Adipocyte (in vitro differentiated cells): ENCODE results near the gene SIRT7.

Experiments used
- DNase-seq: peaks from one replicate; pipeline ENCODE4 v3.0.0-alpha.2; 2015; ENCODE audit warnings: low read depth
- H3K27me3 ChIP-seq: replicated peaks from 2 replicates; pipeline ENCODE4 v1.7.0; 2013; ENCODE audit warnings: mild to moderate bottlenecking, low read length, moderate library complexity; ENCODE audit not compliant: control insufficient read depth, insufficient read depth
- H3K36me3 ChIP-seq: 2 replicates; pipeline ENCODE4 v1.7.0; 2013; ENCODE audit warnings: low read length, mild to moderate bottlenecking, moderate library complexity; ENCODE audit not compliant: control insufficient read depth, insufficient read depth, severe bottlenecking
- H3K4me1 ChIP-seq: 2 replicates; pipeline ENCODE4 v1.7.0; 2013; ENCODE audit warnings: mild to moderate bottlenecking, low read length, moderate library complexity; ENCODE audit not compliant: control insufficient read depth, insufficient read depth
- H3K4me3 ChIP-seq: 2 replicates; pipeline ENCODE4 v1.7.0; 2013; ENCODE audit warnings: mild to moderate bottlenecking, low read length, moderate library complexity
- H3K9ac ChIP-seq: 2 replicates; pipeline ENCODE4 v1.7.0; 2013; ENCODE audit warnings: mild to moderate bottlenecking, low read length, moderate library complexity
- H3K9me3 ChIP-seq: 2 replicates; pipeline ENCODE4 v1.7.0; 2013; ENCODE audit warnings: mild to moderate bottlenecking, low read length, moderate library complexity; ENCODE audit not compliant: control insufficient read depth

SIRT7 gene

DNA sequence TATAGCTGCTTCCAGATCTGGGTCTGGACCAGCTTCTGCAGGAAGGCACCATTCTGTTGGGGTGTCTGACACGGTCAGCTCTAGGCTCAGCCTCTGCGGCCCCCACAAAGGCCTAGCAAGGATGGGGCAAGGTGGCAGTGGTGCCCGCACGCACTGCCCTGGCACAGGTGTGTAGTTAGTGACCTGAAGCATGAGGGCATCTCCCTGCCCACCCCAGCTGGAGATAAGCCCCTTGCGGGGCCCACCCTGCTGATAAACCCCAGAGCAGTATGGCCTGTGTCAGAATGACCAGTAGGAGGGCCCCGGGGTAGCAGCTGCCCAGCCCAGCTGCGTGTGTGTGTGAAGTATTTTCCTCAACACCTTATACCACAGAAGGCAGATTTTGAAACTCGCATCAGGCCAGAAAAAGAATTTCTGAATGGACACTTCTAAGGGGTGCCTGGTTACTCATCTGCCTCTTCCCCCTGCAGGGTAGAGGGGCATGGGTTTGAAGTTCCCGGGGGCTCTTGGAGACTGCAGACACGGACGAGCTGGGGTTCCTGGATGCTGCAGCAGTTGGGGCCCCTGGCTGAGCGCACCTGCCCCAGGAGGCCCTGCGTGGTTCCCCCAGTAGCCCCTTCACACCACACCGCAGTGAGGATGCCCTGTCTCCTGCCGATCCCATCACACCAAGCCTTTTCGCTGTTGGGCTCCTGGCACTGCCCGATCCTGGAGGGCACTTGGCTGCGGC lies 51.4 kb downstream of the SIRT7 start:
- Histone ChIP-seq H3K9ac (peak overlapping the region; percentile 49), H3K36me3 (peaks cover 32% of the 10 kb centered on the region), H3K27me3 (no peaks in the 10 kb centered on the region), H3K9me3 (no peaks in the 10 kb centered on the region), H3K4me1 (peaks cover 36% of the 10 kb centered on the region), H3K4me3 (no peak overlapping the region)
- no peak for DNase-seq

DNA sequence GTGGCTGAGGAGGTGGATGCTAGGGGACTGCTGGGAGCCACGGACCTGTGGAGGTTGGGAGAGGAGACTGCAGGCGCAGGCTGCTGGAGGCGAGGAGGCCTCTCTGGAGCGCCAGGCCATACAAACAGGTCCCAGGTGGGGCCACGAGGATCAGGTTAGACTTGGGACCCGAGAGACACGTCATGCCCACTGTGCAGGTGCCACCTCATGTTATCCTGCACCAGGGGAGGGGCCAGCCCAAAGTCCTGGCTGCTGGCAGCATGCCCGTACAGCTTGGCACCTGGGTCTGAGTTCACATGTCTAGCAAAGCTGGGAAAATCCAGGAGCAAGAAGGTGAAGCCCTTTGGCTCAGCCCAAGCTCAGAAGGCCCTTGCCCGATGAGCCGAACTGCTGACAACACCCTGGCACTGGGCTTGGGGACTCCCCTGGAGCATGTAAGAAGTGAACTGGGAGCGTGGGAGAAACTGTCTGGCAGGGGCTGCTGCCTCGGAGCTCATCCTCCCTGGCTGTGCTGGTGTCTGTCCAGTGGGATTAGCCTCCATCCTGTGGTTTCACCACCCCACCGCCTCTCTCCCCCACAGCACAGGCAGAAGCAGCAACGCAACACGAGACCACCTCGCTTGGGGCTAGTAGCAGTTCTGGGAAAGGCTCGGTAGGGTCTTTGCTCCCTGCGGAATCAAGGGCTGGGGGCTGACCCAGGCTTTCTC lies 52.1 kb downstream of the SIRT7 start:
- Histone ChIP-seq H3K4me3 (no peak overlapping the region), H3K9ac (peak overlapping the region; percentile 49), H3K4me1 (peaks cover 36% of the 10 kb centered on the region), H3K27me3 (no peaks in the 10 kb centered on the region), H3K36me3 (peaks cover 32% of the 10 kb centered on the region), H3K9me3 (no peaks in the 10 kb centered on the region)
- no peak for DNase-seq

GRCh38 chr17:81865358-81865732 lies 52.6 kb downstream of the SIRT7 start:
- Histone ChIP-seq H3K36me3 (peaks cover 32% of the 10 kb centered on the region), H3K27me3 (no peaks in the 10 kb centered on the region), H3K4me3 (no peak overlapping the region), H3K9ac (no peak overlapping the region), H3K9me3 (no peaks in the 10 kb centered on the region), H3K4me1 (peaks cover 36% of the 10 kb centered on the region)
- no peak for DNase-seq

DNA sequence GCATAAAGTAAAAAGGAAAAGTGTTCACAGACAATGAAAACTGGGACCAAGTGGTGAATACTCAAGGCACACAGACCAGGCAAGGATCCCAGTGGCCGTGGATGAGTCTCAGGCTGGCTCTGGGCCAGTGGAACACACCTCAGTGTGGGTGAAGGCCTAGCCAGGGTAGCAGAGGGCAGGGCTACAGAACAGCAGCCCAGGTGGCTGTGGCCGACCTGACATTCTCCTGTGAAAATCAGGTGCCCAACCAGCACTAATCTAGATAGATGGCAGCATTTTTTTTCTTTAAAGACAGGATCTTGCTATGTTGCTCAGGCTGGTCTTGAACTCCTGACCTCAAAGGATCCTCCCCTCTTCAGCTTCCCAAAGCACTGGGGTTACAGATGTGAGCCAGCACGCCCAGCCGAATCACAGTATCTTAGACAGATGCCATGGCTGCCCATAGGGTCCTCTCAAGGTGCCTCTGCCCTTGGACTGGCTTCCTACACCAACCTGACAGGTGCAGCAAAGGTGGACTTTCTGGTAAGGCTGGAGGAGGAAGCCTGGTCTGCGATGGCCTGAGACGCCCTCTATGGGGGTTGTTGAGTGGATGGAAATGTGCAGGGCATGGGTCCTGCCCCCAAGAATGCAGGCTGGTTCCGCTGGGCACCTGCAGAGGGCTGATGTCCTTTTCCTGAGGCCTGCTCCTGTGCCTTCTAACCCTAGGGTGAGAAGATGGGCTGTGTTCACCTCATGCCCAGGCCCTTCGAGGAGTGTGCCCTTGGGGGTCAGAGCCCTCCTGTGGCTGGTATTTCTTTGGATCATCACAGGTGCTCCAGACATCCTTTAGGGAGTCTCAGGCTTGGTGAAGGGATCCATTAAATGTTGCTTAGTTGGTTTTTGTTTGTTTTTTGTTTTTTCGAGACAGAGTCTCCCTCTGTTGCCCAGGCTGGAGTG lies 53.9 kb downstream of the SIRT7 start:
- Histone ChIP-seq H3K4me1 (peaks cover 31% of the 10 kb centered on the region), H3K36me3 (peaks cover 24% of the 10 kb centered on the region), H3K9me3 (no peaks in the 10 kb centered on the region), H3K4me3 (no peak overlapping the region), H3K9ac (peak overlapping the region; percentile 43), H3K27me3 (no peaks in the 10 kb centered on the region)
- no peak for DNase-seq

- Histone ChIP-seq H3K4me3 (no peak overlapping the region), H3K4me1 (peaks cover 37% of the 10 kb centered on the region), H3K9ac (peak overlapping the region; percentile 43), H3K27me3 (no peaks in the 10 kb centered on the region), H3K9me3 (no peaks in the 10 kb centered on the region), H3K36me3 (peaks cover 23% of the 10 kb centered on the region)
- no peak for DNase-seq
These were observed 54.8 kb downstream of the SIRT7 start for GRCh38 chr17:81863123-81863675.
